ENCODE results near the gene C11orf68. TPM values are rescaled to one million over a fixed set of nuclear protein-coding genes. Genes with fewer than 3 reads are reported as not detected.
A peak's percentile ranks its signal among the peaks of the same experiment; 100 is the strongest.

Gene C11orf68
- total RNA-seq, 4 donors from 2014 or later: 21.2 to 32.8 (median 26.5) TPM

DNA sequence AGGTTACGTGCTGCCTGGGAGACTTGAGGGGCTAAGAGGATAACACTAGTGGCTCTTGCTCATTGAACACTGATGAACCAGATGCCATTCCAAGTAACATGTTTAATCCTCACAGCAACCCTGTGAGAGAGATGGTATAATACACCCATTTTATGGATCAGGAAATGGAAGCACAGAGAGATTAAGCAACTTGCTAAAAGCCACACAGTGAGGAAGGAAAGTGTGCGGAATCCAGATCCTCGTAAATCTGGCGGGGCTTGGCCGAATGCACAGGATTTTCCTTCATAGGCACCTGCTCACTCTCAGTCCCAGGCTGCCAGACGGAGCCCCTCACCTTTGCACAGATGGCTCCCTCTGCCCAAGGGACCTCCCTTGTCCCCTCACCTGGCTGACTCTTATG is 11.0 kb downstream of the C11orf68 start:
- no peak for TF ChIP-seq POLR2A (IDR thresholded peaks at IDR 0.05)
- TF ChIP-seq, protein P1, sequence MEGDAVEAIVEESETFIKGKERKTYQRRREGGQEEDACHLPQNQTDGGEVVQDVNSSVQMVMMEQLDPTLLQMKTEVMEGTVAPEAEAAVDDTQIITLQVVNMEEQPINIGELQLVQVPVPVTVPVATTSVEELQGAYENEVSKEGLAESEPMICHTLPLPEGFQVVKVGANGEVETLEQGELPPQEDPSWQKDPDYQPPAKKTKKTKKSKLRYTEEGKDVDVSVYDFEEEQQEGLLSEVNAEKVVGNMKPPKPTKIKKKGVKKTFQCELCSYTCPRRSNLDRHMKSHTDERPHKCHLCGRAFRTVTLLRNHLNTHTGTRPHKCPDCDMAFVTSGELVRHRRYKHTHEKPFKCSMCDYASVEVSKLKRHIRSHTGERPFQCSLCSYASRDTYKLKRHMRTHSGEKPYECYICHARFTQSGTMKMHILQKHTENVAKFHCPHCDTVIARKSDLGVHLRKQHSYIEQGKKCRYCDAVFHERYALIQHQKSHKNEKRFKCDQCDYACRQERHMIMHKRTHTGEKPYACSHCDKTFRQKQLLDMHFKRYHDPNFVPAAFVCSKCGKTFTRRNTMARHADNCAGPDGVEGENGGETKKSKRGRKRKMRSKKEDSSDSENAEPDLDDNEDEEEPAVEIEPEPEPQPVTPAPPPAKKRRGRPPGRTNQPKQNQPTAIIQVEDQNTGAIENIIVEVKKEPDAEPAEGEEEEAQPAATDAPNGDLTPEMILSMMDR (IDR thresholded peaks at IDR 0.05): no peak
- DNase-seq (ENCODE audit: low spot score in 2 of 2): no peak
- 87 to 88% methylated on average over 6 of the region's 6 CpGs for WGBS, 2 donors
- intact Hi-C loops (cut with DNase I; ENCODE audit: low total_unique reads): no loop called here
- H3K4me3 ChIP-seq (ENCODE audit: low read depth, poor library complexity, severe bottlenecking): no peak overlapping the region

DNA sequence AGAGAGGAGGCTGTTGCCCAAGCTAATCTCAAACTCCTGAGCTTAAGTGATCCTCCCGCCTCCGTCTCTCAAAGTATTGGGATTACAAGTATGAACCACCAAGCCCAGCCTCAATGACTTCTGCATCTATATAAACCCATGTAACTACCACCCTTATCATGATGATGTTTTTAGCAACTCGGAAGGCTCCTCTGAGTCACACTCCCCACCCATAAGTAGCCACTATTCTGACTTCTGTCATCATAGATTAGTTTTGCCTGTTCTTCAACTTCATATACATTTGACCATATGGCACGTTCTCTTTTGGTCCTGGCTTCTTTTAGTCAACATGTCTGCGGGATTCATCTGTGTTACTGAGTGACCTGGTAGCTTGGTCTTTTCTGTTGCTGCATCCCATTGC is 12.3 kb downstream of the C11orf68 start:
- TF ChIP-seq POLR2A (IDR thresholded peaks at IDR 0.05): no peak
- TF ChIP-seq, protein P1 (IDR thresholded peaks at IDR 0.05): no peak
- no peak for DNase-seq (ENCODE audit: low spot score in 2 of 2)
- 85 to 92% methylated on average over 5 of the region's 5 CpGs for WGBS, 2 donors
- H3K4me3 ChIP-seq (ENCODE audit: low read depth, poor library complexity, severe bottlenecking): no peak overlapping the region
- intact Hi-C loops (cut with DNase I; ENCODE audit: low total_unique reads): no loop called here

- no peak for DNase-seq (ENCODE audit: low spot score in 2 of 2)
- no peak overlapping the region for H3K4me3 ChIP-seq (ENCODE audit: low read depth, poor library complexity, severe bottlenecking)
These were observed 15.1 kb downstream of the C11orf68 start for GRCh38 chr11:65903715-65904114.

DNA sequence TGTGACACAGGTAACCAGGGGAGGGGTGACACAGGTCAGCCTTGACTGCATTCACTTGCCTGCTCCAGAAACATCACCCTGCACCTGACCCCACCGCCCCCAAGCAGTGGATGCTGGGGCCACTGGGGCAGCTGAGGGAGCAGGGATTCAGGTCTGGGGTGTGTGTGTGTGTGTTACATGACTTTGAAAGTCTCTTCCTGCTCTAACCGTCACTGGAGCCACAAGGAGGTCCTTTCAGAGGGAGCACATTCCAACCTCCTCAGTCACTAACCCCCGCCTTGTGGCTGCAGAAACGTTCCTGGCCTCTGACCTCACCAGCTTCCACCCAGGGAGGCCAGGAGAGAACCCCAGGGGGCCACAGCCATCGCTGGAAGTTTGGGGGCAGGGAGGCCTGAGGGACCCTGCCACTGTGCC is 15.8 kb downstream of the C11orf68 start:
- TF ChIP-seq, protein P1 (IDR thresholded peaks at IDR 0.05): no peak
- TF ChIP-seq POLR2A (IDR thresholded peaks at IDR 0.05): no peak
- no peak overlapping the region for H3K4me3 ChIP-seq (ENCODE audit: low read depth, poor library complexity, severe bottlenecking)
- no peak for DNase-seq (ENCODE audit: low spot score in 2 of 2)
- intact Hi-C loops (cut with DNase I; ENCODE audit: low total_unique reads): no loop called here
- 23 to 27% methylated on average over 5 of the region's 5 CpGs for WGBS, 2 donors

More at GRCh38 chr11:65903715-65904114, 15.1 kb downstream of the C11orf68 start:
- intact Hi-C loops (cut with DNase I; ENCODE audit: low total_unique reads): no loop called here
- TF ChIP-seq, protein P1 (IDR thresholded peaks at IDR 0.05): no peak
- TF ChIP-seq POLR2A (IDR thresholded peaks at IDR 0.05): no peak
- 73 to 76% methylated on average over 8 of the region's 8 CpGs for WGBS, 2 donors

- DNase-seq (ENCODE audit: low spot score in 2 of 2): no peak
- H3K4me3 ChIP-seq (ENCODE audit: low read depth, poor library complexity, severe bottlenecking): no peak overlapping the region
- WGBS, 2 donors: 79 to 82% methylated on average over 11 of the region's 11 CpGs
- no peak for TF ChIP-seq POLR2A (IDR thresholded peaks at IDR 0.05)
- TF ChIP-seq, protein P1 (IDR thresholded peaks at IDR 0.05): no peak
- intact Hi-C loops (cut with DNase I; ENCODE audit: low total_unique reads): no loop called here
These were observed 18.0 kb downstream of the C11orf68 start for GRCh38 chr11:65900899-65901180.

- peak; percentile 75 to 98 for DNase-seq (ENCODE audit: low spot score in 2 of 2)
- WGBS, 2 donors: 3 to 11% methylated on average over 17 to 62 of the region's 80 CpGs
- no peak for TF ChIP-seq POLR2A (IDR thresholded peaks at IDR 0.05)
- TF ChIP-seq, protein P1 (IDR thresholded peaks at IDR 0.05): no peak
- intact Hi-C loops (cut with DNase I; ENCODE audit: low total_unique reads): no loop called here
- H3K4me3 ChIP-seq (ENCODE audit: low read depth, poor library complexity, severe bottlenecking): peak within 1 kb of the TSS; percentile 26
These were observed 18.6 kb downstream of the C11orf68 start, which contains the start of gene FOSL1 for GRCh38 chr11:65900125-65900898. TSS of gene FOSL1 (minus strand) at chr11:65900388. CDS start at chr11:65900339, 49 bp downstream.
